IPS-15b (cell line): ENCODE results near the gene ACOT7.

Experiments used
- H3K27me3 ChIP-seq: one replicate; pipeline ENCODE4 v1.6.1; 2013; ENCODE audit warnings: low read length; ENCODE audit not compliant: control insufficient read depth, insufficient read depth
- H3K36me3 ChIP-seq: one replicate; pipeline ENCODE4 v1.6.1; 2013; ENCODE audit warnings: low read length; ENCODE audit not compliant: control insufficient read depth, insufficient read depth
- H3K4me1 ChIP-seq: one replicate; pipeline ENCODE4 v1.6.1; 2013; ENCODE audit warnings: mild to moderate bottlenecking, low read length; ENCODE audit not compliant: control insufficient read depth, insufficient read depth
- H3K4me3 ChIP-seq: one replicate; pipeline ENCODE4 v1.5.1; 2013; ENCODE audit warnings: low read depth, low read length
- H3K9ac ChIP-seq: one replicate; pipeline ENCODE4 v1.6.1; 2013; ENCODE audit warnings: low read depth, mild to moderate bottlenecking, low read length
- H3K9me3 ChIP-seq: one replicate; pipeline ENCODE4 v1.6.1; 2013; ENCODE audit warnings: mild to moderate bottlenecking, low read length; ENCODE audit not compliant: control insufficient read depth, insufficient read depth

ACOT7 gene

GRCh38 chr1:6343506-6344405, 49.8 kb downstream of the ACOT7 start:
- peak overlapping the region; percentile 38 for H3K9ac ChIP-seq
- peaks cover 27% of the 10 kb centered on the region for H3K36me3 ChIP-seq
- no peak overlapping the region for H3K4me3 ChIP-seq
- H3K9me3 ChIP-seq, result no peaks in the 10 kb centered on the region
- H3K4me1 ChIP-seq, result peaks cover 2% of the 10 kb centered on the region
- no peaks in the 10 kb centered on the region for H3K27me3 ChIP-seq

- peaks cover 22% of the 10 kb centered on the region for H3K36me3 ChIP-seq
- H3K27me3 ChIP-seq, result no peaks in the 10 kb centered on the region
- H3K9ac ChIP-seq, result no peak overlapping the region
- H3K4me3 ChIP-seq, result no peak overlapping the region
- H3K4me1 ChIP-seq, result peaks cover 2% of the 10 kb centered on the region
- H3K9me3 ChIP-seq, result no peaks in the 10 kb centered on the region
Measured at GRCh38 chr1:6342056-6342455, 51.5 kb downstream of the ACOT7 start.

- Histone ChIP-seq H3K4me3 (no peak overlapping the region), H3K4me1 (peaks cover 5% of the 10 kb centered on the region), H3K9ac (peak overlapping the region; percentile 54), H3K9me3 (no peaks in the 10 kb centered on the region), H3K27me3 (no peaks in the 10 kb centered on the region), H3K36me3 (peaks cover 8% of the 10 kb centered on the region)
Measured at GRCh38 chr1:6338695-6339094, 54.9 kb downstream of the ACOT7 start.

GRCh38 chr1:6336776-6337622, 56.6 kb downstream of the ACOT7 start:
- no peaks in the 10 kb centered on the region for H3K27me3 ChIP-seq
- H3K4me1 ChIP-seq, result peaks cover 5% of the 10 kb centered on the region
- no peak overlapping the region for H3K9ac ChIP-seq
- H3K4me3 ChIP-seq, result no peak overlapping the region
- no peaks in the 10 kb centered on the region for H3K9me3 ChIP-seq
- H3K36me3 ChIP-seq, result peaks cover 16% of the 10 kb centered on the region

- H3K9ac ChIP-seq, result no peak overlapping the region
- no peaks in the 10 kb centered on the region for H3K9me3 ChIP-seq
- H3K4me3 ChIP-seq, result no peak overlapping the region
- peaks cover 5% of the 10 kb centered on the region for H3K4me1 ChIP-seq
- H3K36me3 ChIP-seq, result peaks cover 29% of the 10 kb centered on the region
- H3K27me3 ChIP-seq, result no peaks in the 10 kb centered on the region
Measured at GRCh38 chr1:6334261-6334993, 59.1 kb downstream of the ACOT7 start.

- H3K9me3 ChIP-seq, result no peaks in the 10 kb centered on the region
- peaks cover 3% of the 10 kb centered on the region for H3K4me1 ChIP-seq
- no peak overlapping the region for H3K9ac ChIP-seq
- no peak overlapping the region for H3K4me3 ChIP-seq
- no peaks in the 10 kb centered on the region for H3K27me3 ChIP-seq
- H3K36me3 ChIP-seq, result peaks cover 20% of the 10 kb centered on the region
Measured at GRCh38 chr1:6332821-6333220, 60.7 kb downstream of the ACOT7 start.

GRCh38 chr1:6331543-6332273, 61.9 kb downstream of the ACOT7 start:
- Histone ChIP-seq H3K4me1 (peaks cover 3% of the 10 kb centered on the region), H3K4me3 (no peak overlapping the region), H3K27me3 (no peaks in the 10 kb centered on the region), H3K9ac (no peak overlapping the region), H3K9me3 (no peaks in the 10 kb centered on the region), H3K36me3 (peaks cover 25% of the 10 kb centered on the region)

- Histone ChIP-seq H3K4me3 (no peak overlapping the region), H3K36me3 (peaks cover 28% of the 10 kb centered on the region), H3K27me3 (no peaks in the 10 kb centered on the region), H3K4me1 (no peaks in the 10 kb centered on the region), H3K9me3 (no peaks in the 10 kb centered on the region), H3K9ac (no peak overlapping the region)
Measured at GRCh38 chr1:6330410-6330911, 63.1 kb downstream of the ACOT7 start.

- Histone ChIP-seq H3K27me3 (no peaks in the 10 kb centered on the region), H3K36me3 (peaks cover 28% of the 10 kb centered on the region), H3K9ac (no peak overlapping the region), H3K4me3 (no peak overlapping the region), H3K4me1 (no peaks in the 10 kb centered on the region), H3K9me3 (no peaks in the 10 kb centered on the region)
Measured at GRCh38 chr1:6329851-6330250, 63.7 kb downstream of the ACOT7 start.

GRCh38 chr1:6329396-6329795, 64.2 kb downstream of the ACOT7 start:
- Histone ChIP-seq H3K4me3 (no peak overlapping the region), H3K36me3 (peaks cover 28% of the 10 kb centered on the region), H3K9me3 (no peaks in the 10 kb centered on the region), H3K4me1 (no peaks in the 10 kb centered on the region), H3K9ac (no peak overlapping the region), H3K27me3 (no peaks in the 10 kb centered on the region)

GRCh38 chr1:6328696-6329095, 64.9 kb downstream of the ACOT7 start:
- H3K9me3 ChIP-seq, result no peaks in the 10 kb centered on the region
- H3K27me3 ChIP-seq, result no peaks in the 10 kb centered on the region
- no peak overlapping the region for H3K9ac ChIP-seq
- no peak overlapping the region for H3K4me3 ChIP-seq
- H3K36me3 ChIP-seq, result peaks cover 28% of the 10 kb centered on the region
- no peaks in the 10 kb centered on the region for H3K4me1 ChIP-seq
